Type B pancreatic cell (in vitro differentiated cells): Measurements from ENCODE around the gene SRXN1. TPM values are rescaled to one million over a fixed set of nuclear protein-coding genes. Genes with fewer than 3 reads are reported as not detected.

Experiments
- DNase-seq: peaks from one replicate; pipeline ENCODE4 v3.0.0; 2021; ENCODE audit warnings: mixed read lengths; ENCODE audit not compliant: unreplicated experiment; ENCODE audit errors: extremely low spot score
- H3K27ac Mint-ChIP-seq: 2 replicates; pipeline ENCODE4 v1.8.0; 2021; ENCODE audit warnings: mild to moderate bottlenecking, mixed read lengths
- H3K27me3 Mint-ChIP-seq: 2 replicates; pipeline ENCODE4 v1.8.0; 2021; ENCODE audit warnings: mixed read lengths
- H3K36me3 Mint-ChIP-seq: 2 replicates; pipeline ENCODE4 v1.8.0; 2021; ENCODE audit warnings: mixed read lengths
- H3K4me1 Mint-ChIP-seq: one replicate; pipeline ENCODE4 v1.8.0; 2021; ENCODE audit warnings: mixed read lengths; ENCODE audit not compliant: unreplicated experiment
- H3K4me3 Mint-ChIP-seq: 2 replicates; pipeline ENCODE4 v1.8.0; 2021; ENCODE audit warnings: mild to moderate bottlenecking, mixed read lengths
- H3K9me3 Mint-ChIP-seq: 2 replicates; pipeline ENCODE4 v1.8.0; 2021; ENCODE audit warnings: mixed read lengths
- CTCF ChIP-seq: fragments of 200-600 bp; sonication (generic); conservative IDR thresholded peaks from 2 replicates; pipeline ENCODE4 v1.5.0; 2021; ENCODE audit warnings: antibody characterized with exemption, mild to moderate bottlenecking
- total RNA-seq: library from RNA; stranded (reverse); gene quantifications from 2 replicates; pipeline ENCODE4 v1.2.1, GENCODE V29; 2021; ENCODE audit warnings: low replicate concordance

The SRXN1 gene
- total RNA-seq, 1 donor from 2014 or later, result 16.3 TPM

DNA sequence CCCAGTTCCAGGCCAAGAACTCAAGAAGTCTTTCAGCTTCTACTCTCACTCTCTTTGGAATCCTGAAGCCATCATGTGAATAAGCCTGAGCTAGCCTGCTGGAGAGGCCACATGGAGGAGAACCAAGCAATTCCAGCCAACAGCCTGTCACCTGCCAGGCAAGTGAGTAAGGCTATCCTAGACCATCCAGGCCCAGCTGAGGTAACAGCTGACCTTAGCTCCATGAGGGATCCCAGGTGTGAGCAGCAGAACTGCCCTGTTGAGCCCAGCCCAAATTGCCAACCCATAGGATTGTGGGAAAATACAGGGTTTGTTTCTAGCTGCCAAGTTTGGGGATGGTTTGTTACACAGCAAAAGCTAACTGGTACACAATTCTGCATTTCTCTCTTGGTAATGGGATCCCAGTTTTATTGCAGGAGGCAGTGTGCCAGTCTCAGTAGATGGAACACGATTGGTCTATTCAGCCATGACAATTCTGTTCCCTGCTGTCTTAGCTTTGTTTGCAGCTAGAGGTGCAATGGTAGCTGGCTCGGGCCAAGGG lies 5.5 kb downstream of the SRXN1 start:
- Mint-ChIP-seq H3K36me3 (peaks cover 14% of the 10 kb centered on the region), H3K27ac (no peak overlapping the region), H3K4me1 (peaks cover 17% of the 10 kb centered on the region), H3K9me3 (no peaks in the 10 kb centered on the region), H3K4me3 (no peak overlapping the region), H3K27me3 (peaks cover 9% of the 10 kb centered on the region)
- no peak for DNase-seq
- TF ChIP-seq CTCF, result no peak

DNA sequence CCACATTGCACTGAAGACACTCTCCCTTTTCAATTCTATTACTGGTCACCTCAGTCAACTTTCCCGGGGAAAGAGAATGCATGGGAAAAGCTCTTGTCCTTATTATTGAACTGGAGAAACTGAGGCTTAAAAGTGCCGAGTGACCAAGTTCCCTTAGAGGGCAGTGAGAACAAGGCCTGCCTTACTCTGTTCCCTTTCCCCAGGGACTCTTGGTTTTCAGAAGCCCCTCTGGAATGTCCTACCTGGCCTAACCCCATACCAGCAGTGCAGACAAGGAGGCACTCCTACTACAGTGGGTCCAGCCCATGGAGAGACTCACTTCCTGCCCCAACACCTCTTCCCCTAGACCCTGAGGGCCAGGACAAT lies 6.1 kb downstream of the SRXN1 start:
- H3K4me1 Mint-ChIP-seq, result peaks cover 10% of the 10 kb centered on the region
- DNase-seq, result no peak
- H3K27me3 Mint-ChIP-seq, result peaks cover 9% of the 10 kb centered on the region
- H3K9me3 Mint-ChIP-seq, result no peaks in the 10 kb centered on the region
- H3K36me3 Mint-ChIP-seq, result peaks cover 14% of the 10 kb centered on the region
- no peak overlapping the region for H3K27ac Mint-ChIP-seq
- H3K4me3 Mint-ChIP-seq, result no peak overlapping the region
- no peak for TF ChIP-seq CTCF

DNA sequence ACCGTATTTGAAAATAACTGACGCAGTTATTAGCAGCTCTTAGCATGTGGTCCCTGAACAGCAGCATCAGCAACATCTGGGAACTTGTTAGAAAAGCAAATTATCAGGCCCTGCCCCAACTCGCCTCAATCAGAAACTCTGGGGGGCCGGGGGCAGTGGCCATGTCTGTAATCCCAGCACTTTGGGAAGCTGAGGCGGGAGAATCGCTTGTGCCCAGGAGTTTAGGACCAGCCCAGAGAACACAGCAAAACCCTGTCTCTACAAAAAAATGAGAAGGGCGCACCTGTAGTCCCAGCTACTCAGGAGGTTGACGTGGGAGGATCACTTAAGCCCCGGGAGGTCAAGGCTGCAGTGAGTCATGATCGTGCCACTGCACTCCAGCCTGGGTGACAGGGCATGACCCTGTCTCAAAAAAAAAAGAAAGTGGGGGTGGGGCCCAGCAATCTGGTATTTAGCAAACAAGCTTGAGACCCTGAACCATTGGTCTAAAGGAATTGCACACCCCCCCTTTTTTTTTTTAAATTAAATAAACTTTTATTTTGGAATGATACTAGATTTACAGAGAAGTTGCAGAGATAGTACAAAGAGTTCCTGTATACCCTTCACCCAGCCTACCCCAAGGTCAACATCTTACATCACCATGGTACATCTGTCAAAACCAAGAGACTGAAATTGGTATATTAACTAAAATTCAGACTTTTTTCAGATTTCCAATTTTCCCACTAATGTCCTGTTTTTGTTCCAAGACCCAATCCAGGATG lies 6.7 kb downstream of the SRXN1 start:
- no peak for DNase-seq
- peaks cover 14% of the 10 kb centered on the region for H3K36me3 Mint-ChIP-seq
- H3K27ac Mint-ChIP-seq, result peak overlapping the region; percentile 50
- no peaks in the 10 kb centered on the region for H3K9me3 Mint-ChIP-seq
- H3K4me3 Mint-ChIP-seq, result no peak overlapping the region
- no peak for TF ChIP-seq CTCF
- peaks cover 13% of the 10 kb centered on the region for H3K27me3 Mint-ChIP-seq
- peaks cover 10% of the 10 kb centered on the region for H3K4me1 Mint-ChIP-seq

DNA sequence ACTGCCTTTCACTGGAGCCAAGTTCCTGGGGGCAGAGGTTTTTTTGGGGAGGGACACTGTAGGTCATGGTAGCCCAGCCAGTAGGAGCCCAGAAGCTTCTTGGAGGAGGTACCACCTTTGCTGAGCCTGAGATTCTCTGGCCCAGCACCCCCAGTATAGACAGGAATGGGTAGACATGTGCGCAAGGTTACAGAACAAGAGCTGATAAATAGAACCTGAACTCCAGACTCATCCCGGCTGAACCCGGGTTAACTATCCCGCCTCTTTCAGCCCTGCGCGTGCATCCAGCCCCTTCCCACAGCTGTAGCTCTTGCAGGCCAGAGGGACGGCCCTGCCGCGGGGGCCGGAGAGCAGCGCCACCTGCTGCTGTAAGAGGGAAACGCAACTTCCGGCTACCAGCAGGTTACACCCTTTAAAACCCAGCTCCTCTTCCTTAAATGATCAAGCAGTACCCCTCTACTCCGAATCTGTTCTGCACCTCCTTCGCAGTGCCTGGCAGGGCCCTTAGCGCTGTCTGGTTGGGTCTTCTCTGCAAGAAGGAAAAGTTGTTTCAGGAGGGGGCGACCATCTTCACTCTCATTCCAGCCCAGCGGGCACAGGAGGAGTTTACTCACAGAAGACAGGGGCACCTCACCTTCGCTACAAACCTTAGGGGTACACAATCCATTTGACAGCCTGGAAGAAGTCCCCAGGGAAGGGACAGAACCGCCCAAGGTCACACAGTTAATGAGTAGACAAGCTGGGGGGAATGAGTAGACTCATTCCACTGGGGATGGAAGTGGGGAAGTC lies 7.5 kb downstream of the SRXN1 start:
- Mint-ChIP-seq H3K4me3 (no peak overlapping the region), H3K27ac (peak overlapping the region; percentile 50), H3K36me3 (peaks cover 14% of the 10 kb centered on the region), H3K9me3 (no peaks in the 10 kb centered on the region), H3K4me1 (peaks cover 14% of the 10 kb centered on the region), H3K27me3 (peaks cover 16% of the 10 kb centered on the region)
- peak; percentile 88 for DNase-seq
- TF ChIP-seq CTCF, result peak; percentile 97

GRCh38 chr20:644692-645317 lies 8.2 kb downstream of the SRXN1 start:
- Mint-ChIP-seq H3K27me3 (peaks cover 21% of the 10 kb centered on the region), H3K27ac (no peak overlapping the region), H3K4me1 (peaks cover 14% of the 10 kb centered on the region), H3K9me3 (no peaks in the 10 kb centered on the region), H3K36me3 (peaks cover 12% of the 10 kb centered on the region), H3K4me3 (no peak overlapping the region)
- no peak for TF ChIP-seq CTCF
- DNase-seq, result no peak
